ENCODE results near the gene SETDB2. TPM values are rescaled to one million over a fixed set of nuclear protein-coding genes. Genes with fewer than 3 reads are reported as not detected.

SETDB2 gene
- total RNA-seq, 1 experiment from 2014 or later: 7.3 TPM

DNA sequence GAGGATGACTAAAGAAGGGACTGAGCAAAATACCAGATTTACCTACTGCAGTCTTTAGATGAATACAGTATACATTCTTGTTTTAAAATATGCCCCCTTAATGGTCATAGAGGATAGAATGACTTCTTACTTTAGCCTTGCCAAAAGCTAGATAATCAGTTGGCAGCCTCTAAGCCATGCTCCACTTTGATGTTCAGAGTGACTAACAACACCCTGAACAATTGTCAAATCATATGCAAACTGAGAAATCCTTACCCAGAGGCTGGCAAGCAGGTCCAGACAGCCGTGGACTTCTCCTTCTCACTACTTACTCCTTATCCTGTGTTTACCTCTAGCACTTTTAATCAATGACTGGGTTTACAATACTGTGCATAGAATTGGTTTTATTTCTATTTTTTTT is 28.1 kb downstream of the SETDB2 start:
- Mint-ChIP-seq H3K27ac (ENCODE audit: low read depth, unreplicated experiment) (no peak overlapping the region), H3K9me3 (ENCODE audit: unreplicated experiment) (no peaks in the 10 kb centered on the region), H3K4me3 (ENCODE audit: unreplicated experiment) (no peak overlapping the region), H3K27me3 (ENCODE audit: insufficient read depth, unreplicated experiment) (no peaks in the 10 kb centered on the region), H3K4me1 (ENCODE audit: insufficient read depth, unreplicated experiment) (no peaks in the 10 kb centered on the region), H3K36me3 (ENCODE audit: insufficient read depth, unreplicated experiment) (peaks cover 39% of the 10 kb centered on the region)
- ChIA-PET POLR2A (interaction anchor here (1.5 kb wide), 1 partner anchor 28 kb away, joined by 7 read pairs; the partner anchor contains the start of genes CAB39L and SETDB2), CTCF (interaction anchor here (0.6 kb wide), 1 partner anchor 14 kb away, joined by 4 read pairs; no protein-coding TSS in a partner anchor)
- no peak for DNase-seq (ENCODE audit: unreplicated experiment)
- TF ChIP-seq, protein P1, sequence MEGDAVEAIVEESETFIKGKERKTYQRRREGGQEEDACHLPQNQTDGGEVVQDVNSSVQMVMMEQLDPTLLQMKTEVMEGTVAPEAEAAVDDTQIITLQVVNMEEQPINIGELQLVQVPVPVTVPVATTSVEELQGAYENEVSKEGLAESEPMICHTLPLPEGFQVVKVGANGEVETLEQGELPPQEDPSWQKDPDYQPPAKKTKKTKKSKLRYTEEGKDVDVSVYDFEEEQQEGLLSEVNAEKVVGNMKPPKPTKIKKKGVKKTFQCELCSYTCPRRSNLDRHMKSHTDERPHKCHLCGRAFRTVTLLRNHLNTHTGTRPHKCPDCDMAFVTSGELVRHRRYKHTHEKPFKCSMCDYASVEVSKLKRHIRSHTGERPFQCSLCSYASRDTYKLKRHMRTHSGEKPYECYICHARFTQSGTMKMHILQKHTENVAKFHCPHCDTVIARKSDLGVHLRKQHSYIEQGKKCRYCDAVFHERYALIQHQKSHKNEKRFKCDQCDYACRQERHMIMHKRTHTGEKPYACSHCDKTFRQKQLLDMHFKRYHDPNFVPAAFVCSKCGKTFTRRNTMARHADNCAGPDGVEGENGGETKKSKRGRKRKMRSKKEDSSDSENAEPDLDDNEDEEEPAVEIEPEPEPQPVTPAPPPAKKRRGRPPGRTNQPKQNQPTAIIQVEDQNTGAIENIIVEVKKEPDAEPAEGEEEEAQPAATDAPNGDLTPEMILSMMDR (IDR thresholded peaks at IDR 0.05; ENCODE audit: unreplicated experiment): no peak
- BruUV-seq (replicated peaks): no TSS peak
- intact Hi-C loops (cut with micrococcal nuclease): no loop called here

DNA sequence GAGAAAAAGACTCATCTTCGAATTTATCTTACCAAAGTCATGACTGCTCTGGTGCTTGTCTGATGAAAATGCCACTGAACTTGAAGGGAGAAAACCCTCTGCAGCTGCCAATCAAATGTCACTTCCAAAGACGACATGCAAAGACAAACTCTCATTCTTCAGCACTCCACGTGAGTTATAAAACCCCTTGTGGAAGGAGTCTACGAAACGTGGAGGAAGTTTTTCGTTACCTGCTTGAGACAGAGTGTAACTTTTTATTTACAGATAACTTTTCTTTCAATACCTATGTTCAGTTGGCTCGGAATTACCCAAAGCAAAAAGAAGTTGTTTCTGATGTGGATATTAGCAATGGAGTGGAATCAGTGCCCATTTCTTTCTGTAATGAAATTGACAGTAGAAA is 32.5 kb downstream of the SETDB2 start:
- no peaks in the 10 kb centered on the region for H3K27me3 Mint-ChIP-seq (ENCODE audit: insufficient read depth, unreplicated experiment)
- peaks cover 30% of the 10 kb centered on the region for H3K36me3 Mint-ChIP-seq (ENCODE audit: insufficient read depth, unreplicated experiment)
- ChIA-PET CTCF (interaction anchor here (0.6 kb wide), 1 partner anchor 12 kb away, joined by 3 read pairs; no protein-coding TSS in a partner anchor), POLR2A (interaction anchor here (0.7 kb wide), 1 partner anchor 13 kb away, joined by 3 read pairs; no protein-coding TSS in a partner anchor)
- intact Hi-C loops (cut with micrococcal nuclease): no loop called here
- H3K9me3 Mint-ChIP-seq (ENCODE audit: unreplicated experiment): no peaks in the 10 kb centered on the region
- no peak overlapping the region for H3K4me3 Mint-ChIP-seq (ENCODE audit: unreplicated experiment)
- DNase-seq (ENCODE audit: unreplicated experiment): no peak
- no TSS peak for BruUV-seq (replicated peaks)
- H3K27ac Mint-ChIP-seq (ENCODE audit: low read depth, unreplicated experiment): no peak overlapping the region
- TF ChIP-seq, protein P1 (IDR thresholded peaks at IDR 0.05; ENCODE audit: unreplicated experiment): no peak
- no peaks in the 10 kb centered on the region for H3K4me1 Mint-ChIP-seq (ENCODE audit: insufficient read depth, unreplicated experiment)

DNA sequence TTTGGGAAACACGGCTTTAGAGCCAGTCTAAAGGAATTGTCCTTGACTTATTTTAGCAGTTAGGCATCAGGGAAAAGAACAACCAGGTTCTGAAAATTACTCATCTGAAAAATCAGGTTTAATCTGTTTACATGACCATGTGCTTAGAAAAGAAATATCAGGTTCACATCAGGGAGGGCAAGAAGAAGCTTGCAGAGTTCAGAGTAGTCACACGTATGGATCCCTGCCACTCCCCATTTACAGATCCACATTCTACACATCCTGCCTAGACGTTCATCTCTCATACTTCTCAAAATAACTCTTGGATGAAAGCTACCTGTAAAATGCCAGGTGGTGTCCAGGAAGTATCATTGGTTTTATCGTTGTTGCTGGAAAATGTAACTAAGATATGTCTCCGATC is 37.7 kb downstream of the SETDB2 start:
- TF ChIP-seq, protein P1 (IDR thresholded peaks at IDR 0.05; ENCODE audit: unreplicated experiment): no peak
- POLR2A ChIA-PET: interaction anchor here (0.6 to 1.7 kb wide), 3 partner anchors 11 to 256 kb away, joined by 3 to 4 read pairs (median 3); no protein-coding TSS in a partner anchor
- intact Hi-C loops (cut with micrococcal nuclease): no loop called here
- no peaks in the 10 kb centered on the region for H3K4me1 Mint-ChIP-seq (ENCODE audit: insufficient read depth, unreplicated experiment)
- no peaks in the 10 kb centered on the region for H3K27me3 Mint-ChIP-seq (ENCODE audit: insufficient read depth, unreplicated experiment)
- no peak for DNase-seq (ENCODE audit: unreplicated experiment)
- CTCF ChIA-PET: interaction anchor here (0.6 to 0.7 kb wide), 3 partner anchors 32 to 308 kb away, joined by 5 to 8 read pairs (median 6); no protein-coding TSS in a partner anchor
- no peak overlapping the region for H3K4me3 Mint-ChIP-seq (ENCODE audit: unreplicated experiment)
- H3K36me3 Mint-ChIP-seq (ENCODE audit: insufficient read depth, unreplicated experiment): peaks cover 45% of the 10 kb centered on the region
- H3K27ac Mint-ChIP-seq (ENCODE audit: low read depth, unreplicated experiment): no peak overlapping the region
- BruUV-seq (replicated peaks): no TSS peak
- H3K9me3 Mint-ChIP-seq (ENCODE audit: unreplicated experiment): no peaks in the 10 kb centered on the region

DNA sequence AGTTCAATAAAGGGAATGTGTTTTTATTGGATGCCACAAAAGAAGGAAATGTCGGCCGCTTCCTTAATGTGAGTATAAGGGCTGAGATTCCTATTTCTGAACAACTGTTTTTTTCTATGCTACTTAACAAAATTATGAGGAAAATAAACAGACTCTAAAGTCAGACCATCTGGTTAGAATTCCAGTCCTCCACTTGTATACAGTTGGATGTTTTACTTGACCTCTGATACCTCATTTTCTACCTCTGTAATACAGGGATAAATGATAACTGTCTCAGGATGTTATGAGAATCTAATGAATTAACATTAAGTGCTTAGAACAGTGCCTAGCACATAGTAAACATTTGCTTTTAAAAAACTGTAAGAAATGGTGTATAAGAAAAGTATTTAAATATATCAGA is 44.5 kb downstream of the SETDB2 start:
- no peak overlapping the region for H3K27ac Mint-ChIP-seq (ENCODE audit: low read depth, unreplicated experiment)
- H3K27me3 Mint-ChIP-seq (ENCODE audit: insufficient read depth, unreplicated experiment): no peaks in the 10 kb centered on the region
- TF ChIP-seq, protein P1 (IDR thresholded peaks at IDR 0.05; ENCODE audit: unreplicated experiment): no peak
- no peak for DNase-seq (ENCODE audit: unreplicated experiment)
- H3K4me1 Mint-ChIP-seq (ENCODE audit: insufficient read depth, unreplicated experiment): no peaks in the 10 kb centered on the region
- H3K9me3 Mint-ChIP-seq (ENCODE audit: unreplicated experiment): no peaks in the 10 kb centered on the region
- H3K4me3 Mint-ChIP-seq (ENCODE audit: unreplicated experiment): no peak overlapping the region
- intact Hi-C loops (cut with micrococcal nuclease): no loop called here
- peaks cover 47% of the 10 kb centered on the region for H3K36me3 Mint-ChIP-seq (ENCODE audit: insufficient read depth, unreplicated experiment)
- CTCF ChIA-PET: interaction anchor here (0.6 to 0.8 kb wide), 2 partner anchors 12 to 68 kb away, joined by 3 read pairs; no protein-coding TSS in a partner anchor
- POLR2A ChIA-PET: no interaction called here
- BruUV-seq (replicated peaks): no TSS peak
